K562 treated with DMSO at 1 percent for 12 hours (cell line): ENCODE data around the gene LILRB5. TPM values are rescaled to one million over a fixed set of nuclear protein-coding genes. Genes with fewer than 3 reads are reported as not detected.

Source experiments
- total RNA-seq: library from RNA; unstranded; fragments of 300-600 nt; gene quantifications from 2 replicates; pipeline ENCODE4 v1.2.3, GENCODE V29; 2022; ENCODE audit not compliant: insufficient read depth

Gene LILRB5
- not detected in 2 replicates for total RNA-seq

DNA sequence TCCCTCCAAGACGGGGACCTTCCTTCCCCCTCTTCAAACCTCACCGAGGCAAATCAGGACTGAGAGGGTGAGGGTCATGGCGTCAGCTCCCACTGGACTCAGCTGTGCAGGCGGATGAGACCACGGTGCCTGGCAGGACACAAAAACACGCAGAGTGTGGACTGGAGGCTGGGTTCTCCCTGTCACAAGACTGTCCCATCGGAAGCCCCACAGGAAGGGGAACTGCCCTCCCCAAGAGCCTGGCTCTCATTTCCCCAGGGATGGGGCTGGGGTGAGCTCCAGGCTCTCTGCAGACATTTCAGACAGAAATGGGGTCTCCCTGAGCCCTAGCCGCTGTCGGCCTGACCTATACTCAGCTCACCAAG, at the start of gene LILRB5:
Gene LILRB5, minus strand, starts transcription at position 158 of the 365 bp plus-strand sequence. Its CDS starts 80 bp downstream, at position 78.

DNA sequence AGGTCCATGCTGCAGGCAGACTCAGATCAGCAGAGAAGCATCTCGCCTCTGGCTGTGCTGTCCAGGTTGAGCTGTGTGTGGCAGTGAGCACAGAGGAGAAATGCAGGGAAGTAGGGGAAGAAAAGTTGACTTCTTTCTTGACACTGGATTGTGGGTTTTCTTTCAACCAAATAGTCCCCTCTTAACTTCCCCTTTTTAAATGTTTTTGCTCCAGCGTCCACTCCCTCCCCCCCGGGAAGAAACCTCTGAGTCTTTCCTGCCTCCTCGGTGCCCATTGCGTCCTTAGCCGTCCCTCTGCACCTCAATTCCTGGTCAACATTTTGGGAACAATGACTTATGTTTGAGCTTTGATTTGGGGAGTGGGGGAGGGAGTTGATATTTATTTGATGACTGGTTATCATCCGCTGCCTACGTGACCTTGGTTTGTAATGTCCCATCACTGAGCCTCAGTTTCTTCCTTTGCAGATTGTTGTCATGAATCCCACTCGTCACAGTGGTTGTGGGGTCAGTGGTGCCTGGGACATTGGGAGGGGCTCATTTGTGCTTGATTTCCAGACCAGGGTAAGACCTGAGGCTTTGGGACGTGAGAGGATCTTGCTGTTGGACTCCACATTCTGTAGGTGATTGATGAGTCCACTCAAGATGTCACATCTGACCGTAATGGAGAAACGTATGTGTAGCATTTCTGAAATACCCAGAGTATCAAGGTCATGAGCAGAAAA, 24.1 kb upstream of the LILRB5 start, which contains the start of gene LILRB2:
Gene LILRB2, minus strand, starts transcription at position 104 of the 722 bp plus-strand sequence. CDS start 614 bp downstream, outside the sequence.

GRCh38 chr19:54242646-54243045, 14.4 kb downstream of the LILRB5 start, which contains the start of gene LILRA6:
Gene LILRA6, minus strand, starts transcription at chr19:54242790.

GRCh38 chr19:54222474-54223276, 34.4 kb downstream of the LILRB5 start, which contains the start of gene LILRB3:
Gene LILRB3, minus strand, starts transcription at chr19:54223007. Its CDS starts 31 bp downstream, at chr19:54222976.

Other genes starting within 250 kb of the LILRB5 start
- not detected in 2 replicates for gene VSTM1, start 193.4 kb downstream of the LILRB5 start, total RNA-seq
- gene TARM1, start 175.9 kb downstream of the LILRB5 start, total RNA-seq: not detected in 2 replicates
- gene OSCAR, start 156.5 kb downstream of the LILRB5 start, total RNA-seq: 0.81 and 2.3 TPM in 2 replicates
- 99.7 and 108 TPM in 2 replicates for gene NDUFA3, start 154.4 kb downstream of the LILRB5 start, total RNA-seq
- gene TFPT, start 141.6 kb downstream of the LILRB5 start, total RNA-seq: 6.7 and 10.4 TPM in 2 replicates
- gene PRPF31, start 141.5 kb downstream of the LILRB5 start, total RNA-seq: 63.2 and 71.2 TPM in 2 replicates
- 34.4 and 66.8 TPM in 2 replicates for gene CNOT3, start 119.5 kb downstream of the LILRB5 start, total RNA-seq
- gene LENG1, start 97.6 kb downstream of the LILRB5 start, total RNA-seq: 5.8 and 6.1 TPM in 2 replicates
- 7.6 TPM in 1 of 2 replicates, not detected in the other for gene TMC4, start 84.1 kb downstream of the LILRB5 start, total RNA-seq
- gene MBOAT7, start 67.7 kb downstream of the LILRB5 start, total RNA-seq: 154 and 235 TPM in 2 replicates
- 64.9 and 72.2 TPM in 2 replicates for gene TSEN34, start 66.0 kb downstream of the LILRB5 start, total RNA-seq
- gene RPS9, start 56.4 kb downstream of the LILRB5 start, total RNA-seq: 5,624 and 9,005 TPM in 2 replicates
- not detected in 2 replicates for gene LILRB3, start 34.3 kb downstream of the LILRB5 start, total RNA-seq
- gene LILRA6, start 14.5 kb downstream of the LILRB5 start, total RNA-seq: not detected in 2 replicates
- gene LILRB2, start 23.8 kb upstream of the LILRB5 start, total RNA-seq: not detected in 2 replicates
- gene LILRA5, start 55.9 kb upstream of the LILRB5 start, total RNA-seq: 0.86 TPM in 1 of 2 replicates, not detected in the other
- gene LILRA4, start 81.9 kb upstream of the LILRB5 start, total RNA-seq: not detected in 2 replicates
- gene LAIR1, start 107.7 kb upstream of the LILRB5 start, total RNA-seq: 3.2 TPM in 1 of 2 replicates, not detected in the other
- gene TTYH1, start 158.2 kb upstream of the LILRB5 start, total RNA-seq: not detected in 2 replicates
- 46.7 and 133 TPM in 2 replicates for gene LENG8, start 191.9 kb upstream of the LILRB5 start, total RNA-seq
- gene LENG9, start 206.5 kb upstream of the LILRB5 start, total RNA-seq: 0.35 TPM in 1 of 2 replicates, not detected in the other
- 1.4 TPM in 1 of 2 replicates, not detected in the other for gene CDC42EP5, start 216.0 kb upstream of the LILRB5 start, total RNA-seq
- not detected in 2 replicates for gene LAIR2, start 245.6 kb upstream of the LILRB5 start, total RNA-seq